ENCODE data around the gene SLC26A2. TPM values are rescaled to one million over a fixed set of nuclear protein-coding genes. Genes with fewer than 3 reads are reported as not detected.
"Not testable (repeated sequence)": the region's sequence is repeated elsewhere in the genome, so short reads cannot be mapped to it uniquely, and the experiment has no call there.

SLC26A2 gene
- total RNA-seq, 1 donor from 2014 or later: 16.3 TPM

DNA sequence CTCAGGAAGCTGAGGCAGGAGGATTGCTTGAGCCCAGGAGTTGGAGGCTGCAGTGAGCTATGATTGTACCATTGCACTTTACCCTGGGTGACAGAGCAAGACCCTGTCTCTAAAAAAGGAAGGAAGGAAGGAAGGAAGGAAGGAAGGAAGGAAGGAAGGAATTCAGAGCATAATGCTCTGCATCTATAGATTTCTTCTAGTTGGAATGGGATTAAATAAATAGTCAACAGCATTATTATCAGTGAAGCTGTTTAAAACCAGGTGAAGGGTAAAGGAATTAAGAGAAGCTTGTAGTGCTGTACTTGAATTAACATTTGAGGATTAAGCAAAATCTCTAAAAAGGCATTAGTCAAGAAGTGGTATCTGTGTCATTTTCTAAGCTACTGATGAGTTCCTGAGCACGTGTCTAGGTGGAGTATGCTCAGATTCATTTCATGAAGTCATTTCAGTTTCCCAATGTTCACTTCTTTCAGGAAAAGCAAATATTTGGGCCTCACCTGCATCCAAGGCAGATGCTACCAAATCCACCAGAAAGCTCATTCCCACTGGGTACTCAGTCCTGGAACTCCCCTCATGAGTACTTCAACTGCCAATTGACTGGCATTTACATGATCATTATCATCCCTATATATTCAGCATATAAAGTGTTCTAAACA, 24.4 kb upstream of the SLC26A2 start:
- FAIRE-seq (no peak), DNase-seq (ENCODE audit: low spot score in 2 of 2) (no peak)

DNA sequence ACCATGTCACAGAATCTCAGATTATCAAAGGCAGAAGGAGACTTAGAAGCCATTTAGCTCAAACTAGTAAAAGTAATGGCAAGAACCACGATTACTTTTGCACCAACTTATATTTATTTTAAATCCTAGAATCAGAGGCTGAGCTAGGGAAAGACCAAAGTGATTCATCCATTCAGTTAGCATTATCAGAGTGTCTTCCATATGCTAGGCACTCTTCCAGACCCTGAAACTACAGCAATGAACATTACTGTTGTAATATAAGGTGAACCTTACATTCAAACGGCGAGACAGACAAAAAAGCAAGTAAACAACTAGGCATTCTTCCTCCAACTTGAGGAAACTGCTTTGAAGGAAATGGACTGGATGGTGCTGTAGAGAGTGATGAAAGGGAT, 23.9 kb upstream of the SLC26A2 start:
- DNase-seq (ENCODE audit: low spot score in 2 of 2): no peak
- no peak for FAIRE-seq

DNA sequence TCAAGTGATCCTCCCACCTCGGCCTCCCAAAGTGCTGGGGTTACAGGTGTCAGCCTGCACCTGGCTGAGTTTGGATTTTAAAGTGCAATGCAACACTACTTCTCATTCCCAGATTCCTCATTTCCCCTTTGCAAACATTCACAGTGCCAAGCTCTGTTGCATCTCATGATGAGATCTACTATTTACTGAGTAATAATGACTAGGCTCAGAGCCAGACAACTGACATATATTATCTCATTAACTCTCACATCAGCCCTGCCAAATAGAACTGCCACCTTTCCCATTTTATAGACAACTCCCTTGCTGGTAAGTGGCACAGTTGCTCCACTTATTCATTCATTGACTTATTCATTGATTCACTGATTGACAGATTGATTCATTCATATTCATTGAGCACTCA, 22.9 kb upstream of the SLC26A2 start:
- DNase-seq (ENCODE audit: low spot score in 2 of 2): no peak

DNA sequence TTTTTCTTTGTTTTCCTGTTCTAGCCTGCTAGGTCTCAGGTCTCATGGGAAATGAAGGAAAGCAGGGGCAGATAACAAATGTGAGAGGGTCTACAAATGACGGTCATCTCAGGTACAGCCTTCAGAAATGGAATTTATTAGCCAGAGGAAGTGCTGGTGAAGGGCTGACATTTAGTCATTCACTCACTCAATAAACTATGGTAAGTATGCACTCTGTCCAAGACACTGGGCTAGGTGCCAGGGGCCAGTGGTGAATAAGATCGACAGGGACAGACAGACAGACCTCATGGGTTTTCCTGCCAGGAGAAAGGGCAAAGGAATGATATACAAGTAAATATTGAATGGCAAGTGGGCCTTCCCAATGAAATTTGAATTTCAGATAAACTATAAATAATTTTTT, 22.3 kb upstream of the SLC26A2 start:
- DNase-seq (ENCODE audit: low spot score in 2 of 2) (no peak), FAIRE-seq (no peak)

More for the DNA sequence above, 22.9 kb upstream of the SLC26A2 start:
- FAIRE-seq: no peak

DNA sequence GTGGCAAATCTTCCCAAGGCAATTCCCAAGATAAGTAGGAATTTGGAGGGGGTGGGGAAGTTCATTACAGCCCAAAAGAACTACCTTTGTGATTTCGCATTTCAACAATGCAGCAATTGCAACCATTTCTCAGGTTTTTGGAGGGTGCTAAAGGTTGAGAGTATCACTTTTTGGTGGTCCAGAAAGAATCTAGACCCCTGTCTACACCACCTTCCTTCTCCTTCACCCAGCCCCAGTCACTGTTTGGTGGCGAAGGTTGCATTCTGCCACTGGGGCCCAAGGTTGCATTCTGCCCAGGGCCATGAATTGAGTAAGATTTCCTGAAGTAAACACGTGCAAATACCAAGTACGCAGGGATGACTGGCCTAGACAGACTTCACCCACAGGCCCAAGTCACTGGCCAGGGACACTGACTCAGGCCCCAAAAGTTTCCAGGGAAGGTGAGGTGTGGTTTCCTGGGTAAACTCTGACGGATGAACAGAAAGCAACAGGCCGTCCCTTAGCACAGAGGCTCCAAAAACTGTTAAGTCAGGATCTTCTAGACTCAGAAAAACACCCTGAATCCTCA, 21.7 kb upstream of the SLC26A2 start:
- FAIRE-seq: no peak

DNA sequence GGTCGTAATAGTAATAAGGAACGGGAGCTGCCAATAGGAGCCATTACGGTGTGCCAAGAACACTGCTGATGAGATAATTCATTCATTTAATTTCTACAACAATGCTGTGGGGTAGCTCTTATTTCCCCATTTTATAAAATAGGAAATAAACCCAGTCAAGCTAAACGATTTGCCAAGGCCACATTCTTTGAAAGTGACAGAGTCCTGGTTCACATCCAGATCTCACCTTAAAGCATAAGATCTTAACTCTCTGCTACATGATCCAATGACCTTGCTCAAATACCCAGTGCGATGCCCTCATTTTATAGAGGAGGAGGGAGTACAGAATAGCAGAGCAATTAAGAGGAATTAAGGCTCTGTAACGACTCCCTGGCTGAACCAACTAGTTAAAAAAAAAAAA, 21.0 kb upstream of the SLC26A2 start:
- no peak for DNase-seq (ENCODE audit: low spot score in 2 of 2)

More for the DNA sequence above, 21.7 kb upstream of the SLC26A2 start:
- DNase-seq (ENCODE audit: low spot score in 2 of 2): no peak

DNA sequence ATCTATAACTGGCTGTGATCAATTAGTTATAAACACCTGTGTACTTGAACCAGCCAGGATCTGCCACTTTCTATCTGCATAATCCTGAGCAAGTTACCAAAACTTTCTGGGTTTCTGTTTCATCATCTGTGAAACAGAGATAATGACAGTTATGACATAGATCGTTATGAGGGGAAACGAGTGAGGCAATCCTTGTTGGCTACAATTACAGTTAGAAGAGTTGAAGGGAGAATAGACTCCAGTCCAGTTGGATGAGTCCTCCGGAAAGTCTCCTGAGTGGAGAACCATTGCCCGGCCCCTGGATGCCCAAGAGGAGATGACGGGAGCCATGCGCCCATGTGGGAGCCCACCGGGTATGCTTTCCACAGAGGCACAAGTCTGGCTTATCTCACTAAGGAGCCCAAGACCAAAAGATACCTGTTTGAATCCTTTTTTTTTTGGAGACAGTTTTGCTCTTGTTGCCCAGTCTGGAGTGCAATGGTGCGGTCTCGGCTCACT, 20.4 kb upstream of the SLC26A2 start:
- FAIRE-seq: no peak
- DNase-seq (ENCODE audit: low spot score in 2 of 2): no peak

More for the DNA sequence above, 21.0 kb upstream of the SLC26A2 start:
- FAIRE-seq: no peak

DNA sequence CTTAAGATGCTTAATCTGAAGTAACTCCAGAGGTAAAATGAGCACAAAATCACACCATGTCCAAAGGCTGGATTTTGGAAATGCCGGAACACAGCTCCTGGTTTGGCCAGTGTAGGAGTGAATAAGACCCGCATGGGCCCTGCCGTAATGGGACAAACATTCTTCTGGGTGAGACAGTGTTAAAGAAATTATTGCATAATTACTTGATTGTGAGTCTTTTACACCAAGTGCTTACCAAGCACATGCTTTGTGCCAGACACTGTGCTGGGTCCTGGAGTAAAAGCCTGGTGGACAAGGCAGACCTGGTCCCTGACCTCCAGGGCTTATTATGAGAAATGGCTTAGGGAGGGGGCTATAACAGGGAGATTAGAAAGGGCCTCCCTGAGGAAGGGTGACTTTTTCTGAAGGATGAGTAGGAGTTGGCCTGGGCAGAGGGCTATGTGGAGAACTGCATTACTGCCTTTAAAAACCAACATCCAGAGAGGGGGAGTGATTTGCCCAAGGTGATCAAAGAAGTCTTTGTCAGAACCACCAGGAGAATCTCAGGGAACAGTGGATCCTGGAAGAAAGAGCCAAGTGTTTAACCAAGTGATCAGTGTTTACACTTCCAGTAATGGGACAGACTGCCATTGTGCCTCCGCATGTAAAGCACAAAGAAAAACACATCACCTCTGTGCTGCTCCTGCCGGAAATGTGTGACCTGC, 19.5 kb upstream of the SLC26A2 start:
- FAIRE-seq: no peak
- DNase-seq (ENCODE audit: low spot score in 2 of 2): no peak

DNA sequence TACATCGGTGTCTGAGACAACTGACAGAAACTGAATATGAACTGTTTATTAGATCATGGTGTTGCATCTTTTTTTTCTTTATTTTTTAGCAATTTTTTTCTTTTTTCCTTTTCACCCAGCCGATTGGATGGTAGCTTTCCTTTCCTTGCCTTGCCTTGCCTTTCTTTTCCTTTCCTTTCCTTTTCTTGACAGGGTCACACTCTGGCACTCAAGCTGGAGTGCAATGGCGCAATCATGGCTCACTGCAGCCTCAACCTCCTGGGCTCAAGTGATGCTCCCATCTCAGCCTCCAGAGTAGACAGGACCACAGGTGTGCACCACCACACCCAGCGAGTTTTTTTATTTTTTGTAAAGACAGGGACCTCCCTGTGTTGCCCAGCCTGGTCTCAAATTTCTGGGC, 18.8 kb upstream of the SLC26A2 start:
- DNase-seq (ENCODE audit: low spot score in 2 of 2) (no peak), FAIRE-seq (no peak)

DNA sequence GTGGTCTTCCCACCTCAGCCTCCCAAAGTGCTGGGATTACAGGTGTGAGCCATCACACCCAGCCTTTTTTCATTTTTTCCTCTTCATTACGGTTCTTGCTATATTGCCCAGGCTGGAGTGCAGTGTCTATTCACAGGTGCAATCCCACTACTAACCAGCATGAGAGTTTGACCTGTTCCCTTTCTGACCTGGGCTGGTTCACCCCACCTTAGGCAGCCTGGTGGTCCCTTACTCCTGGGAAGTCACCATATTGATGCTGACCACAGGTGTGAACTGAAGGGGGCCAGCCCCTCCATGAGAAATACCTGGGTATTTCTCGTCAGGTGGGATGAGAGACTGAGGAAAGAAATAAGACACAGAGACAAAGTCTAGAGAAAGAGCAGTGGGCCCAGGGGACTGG, 18.4 kb upstream of the SLC26A2 start:
- FAIRE-seq (no peak), DNase-seq (ENCODE audit: low spot score in 2 of 2) (no peak)

DNA sequence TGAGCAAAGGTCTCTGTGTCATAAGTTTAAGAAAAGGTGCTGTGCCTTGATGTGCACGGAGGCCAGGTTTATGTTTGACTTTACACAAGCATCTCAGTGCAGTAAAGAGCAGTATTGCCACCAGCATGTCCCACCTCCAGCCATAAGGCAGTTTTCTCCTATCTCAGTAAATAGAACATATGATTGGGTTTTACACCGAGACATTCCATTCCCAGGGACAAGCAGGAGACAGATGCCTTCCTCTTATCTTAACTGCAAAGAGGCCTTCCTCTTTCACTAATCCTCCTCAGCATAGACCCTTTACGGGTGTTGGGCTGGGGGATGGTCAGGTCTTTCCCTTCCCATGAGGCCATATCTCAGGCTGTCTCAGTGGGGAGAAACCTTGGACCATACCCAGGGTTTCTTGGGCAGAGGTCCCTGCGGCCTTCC, 17.8 kb upstream of the SLC26A2 start:
- not testable (repeated sequence) for DNase-seq (ENCODE audit: low spot score in 2 of 2); FAIRE-seq

DNA sequence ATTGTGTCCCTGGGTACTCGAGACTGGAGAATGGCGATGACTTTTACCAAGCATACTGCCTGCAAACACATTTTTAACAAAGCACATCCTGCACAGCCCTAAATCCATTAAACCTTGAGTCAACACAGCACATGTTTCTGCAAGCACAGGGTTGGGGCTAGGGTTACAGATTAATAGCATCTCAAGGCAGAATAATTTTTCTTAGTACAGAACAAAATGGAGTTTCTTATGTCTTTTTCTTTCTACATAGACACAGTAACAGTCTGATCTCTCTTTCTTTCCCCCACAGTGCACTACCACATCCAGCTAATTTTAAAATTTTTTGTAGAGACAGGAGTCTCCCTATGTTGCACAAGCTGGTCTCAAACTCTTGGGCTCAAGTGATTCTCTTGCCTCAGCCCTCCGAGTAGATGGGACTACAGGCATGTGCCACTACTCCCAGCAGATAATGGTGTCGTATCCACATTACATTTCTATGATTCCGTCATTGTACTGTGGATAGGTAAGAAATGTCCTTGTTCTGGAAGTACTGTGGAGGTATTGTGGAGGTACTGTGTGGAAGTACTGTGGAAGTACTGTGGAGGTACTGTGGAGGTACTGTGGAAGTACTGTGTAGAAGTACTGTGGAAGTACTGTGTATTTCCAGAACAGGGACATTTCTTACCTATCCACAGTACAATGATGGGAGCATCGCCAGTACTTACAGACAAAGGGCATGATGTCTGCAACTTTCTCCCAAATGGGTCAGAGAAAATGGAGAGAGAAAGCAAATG, 17.2 kb upstream of the SLC26A2 start:
- not testable (repeated sequence) for FAIRE-seq; DNase-seq (ENCODE audit: low spot score in 2 of 2)

DNA sequence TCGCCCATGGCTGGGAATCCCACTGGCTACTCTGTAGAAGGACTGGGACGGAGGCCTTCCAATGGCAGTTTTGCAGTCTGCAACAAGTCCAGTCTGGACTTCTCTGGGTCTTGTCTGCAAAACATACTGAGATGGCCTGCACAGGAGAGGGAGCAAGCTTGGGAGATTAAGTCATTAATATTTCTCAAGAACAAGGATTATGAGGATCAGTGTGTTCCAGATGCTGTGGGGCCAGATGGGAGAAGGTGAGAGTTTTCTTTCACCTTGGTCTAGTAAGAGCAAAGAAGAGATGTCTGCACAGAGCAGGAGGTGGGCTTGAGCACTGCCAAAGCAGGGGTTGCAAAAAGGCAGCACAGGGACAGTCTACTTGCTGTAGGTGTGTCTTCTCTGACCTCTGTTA, 15.9 kb upstream of the SLC26A2 start, which contains the start of gene PDE6A:
Gene PDE6A (minus strand): TSS at position 128 of the 400 bp plus-strand sequence. CDS start 120 bp downstream, at position 8.
- no peak for DNase-seq (ENCODE audit: low spot score in 2 of 2)
- no peak for FAIRE-seq

DNA sequence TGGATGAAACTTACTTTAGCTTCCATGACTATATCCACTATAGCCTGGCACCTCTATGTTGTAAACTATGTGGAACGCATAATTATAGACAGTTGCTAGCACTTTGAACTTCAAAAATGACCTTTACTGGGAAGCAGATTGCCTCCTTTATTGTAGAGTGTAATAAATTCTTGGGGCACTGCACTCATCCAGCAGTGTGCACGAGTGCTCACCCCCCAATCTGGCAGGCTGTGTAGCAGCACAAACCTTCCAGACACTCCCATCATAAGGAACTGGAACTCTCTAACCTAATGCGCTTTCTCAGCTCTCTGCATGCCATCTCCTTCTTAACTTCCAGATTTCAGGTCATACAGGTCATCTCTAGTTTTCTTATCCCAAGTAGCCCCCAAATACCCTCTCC, 14.4 kb upstream of the SLC26A2 start:
- no peak for DNase-seq (ENCODE audit: low spot score in 2 of 2)
- FAIRE-seq: no peak

DNA sequence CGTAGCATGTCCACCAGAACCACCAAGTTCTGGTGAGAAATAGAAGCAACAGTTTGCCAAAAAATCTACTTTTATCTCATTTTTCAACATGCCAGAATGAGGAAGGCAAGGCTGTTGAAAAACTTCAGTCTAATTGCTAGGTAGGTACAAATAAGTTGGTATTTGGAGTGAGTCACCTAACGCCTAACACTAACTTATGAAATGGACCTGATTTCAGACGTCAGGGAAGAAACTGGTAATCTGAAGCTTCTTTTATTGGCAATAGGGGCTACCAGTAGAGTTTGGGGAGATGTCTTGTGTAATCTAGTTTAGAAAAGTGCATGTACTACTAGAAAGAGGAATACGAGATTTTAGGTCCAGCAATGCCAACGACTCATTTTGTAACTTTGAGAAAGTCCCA, 11.6 kb upstream of the SLC26A2 start:
- FAIRE-seq: no peak
- no peak for DNase-seq (ENCODE audit: low spot score in 2 of 2)

DNA sequence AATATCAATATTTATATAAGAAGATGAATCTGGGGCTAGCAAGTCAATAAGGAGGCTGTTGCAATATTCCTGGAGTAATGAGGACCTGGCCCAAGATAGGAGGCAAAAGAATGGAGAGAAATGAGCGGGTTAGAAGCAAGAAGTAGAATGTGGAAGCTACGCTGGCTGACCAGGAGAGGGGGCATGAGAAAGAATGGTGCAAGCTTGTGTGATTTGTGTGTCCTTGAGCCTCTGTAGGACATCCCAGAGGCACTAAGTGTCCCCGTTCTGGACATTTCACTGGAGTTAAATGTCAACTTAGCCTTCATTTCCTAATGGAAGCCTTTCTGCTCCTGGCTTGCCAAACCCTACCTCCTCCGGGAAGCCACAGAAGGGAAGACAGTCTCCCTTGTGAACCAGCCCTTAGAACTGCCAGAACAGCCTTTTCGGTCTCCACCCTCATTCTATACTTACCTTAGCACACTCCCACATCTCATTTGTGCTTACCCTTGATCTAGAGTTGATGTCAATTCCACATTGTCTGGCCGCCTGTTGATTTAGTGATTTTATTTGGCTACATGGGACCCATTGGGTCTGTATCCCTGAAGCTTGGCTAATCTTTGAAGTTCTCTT, 9.3 kb upstream of the SLC26A2 start:
- DNase-seq (ENCODE audit: low spot score in 2 of 2) (no peak), FAIRE-seq (no peak)

DNA sequence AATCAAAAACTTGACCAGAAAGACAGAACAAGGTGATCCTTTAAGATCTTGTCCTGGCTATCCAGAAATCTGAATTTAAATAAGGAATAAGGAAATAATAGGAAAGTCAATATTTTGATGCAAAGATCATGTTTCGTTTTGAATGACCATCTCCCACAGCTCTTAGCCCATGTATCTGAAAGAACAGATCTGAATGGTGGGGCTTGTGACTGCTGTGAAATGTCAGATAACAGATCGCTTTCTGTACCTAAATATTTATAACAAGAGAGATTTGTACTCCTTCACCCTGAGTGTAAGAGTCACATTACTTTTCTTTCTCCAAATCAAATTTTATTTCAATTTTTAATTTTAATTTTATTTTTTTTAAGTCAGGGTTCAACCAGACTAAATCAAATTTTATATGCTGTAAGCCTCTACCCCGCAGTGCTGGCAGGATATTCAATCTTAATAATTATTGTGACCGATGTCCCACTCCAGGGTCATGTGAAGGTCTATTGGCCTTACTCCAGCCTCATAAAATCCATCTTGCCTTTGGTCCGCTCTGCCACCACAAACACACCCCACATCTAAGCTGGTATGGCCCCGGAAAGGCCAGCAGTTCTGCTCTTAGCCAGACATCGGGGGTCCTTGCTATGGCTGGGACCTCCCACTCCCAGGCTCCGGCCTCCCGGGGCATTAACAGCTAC, 7.0 kb upstream of the SLC26A2 start:
- no peak for DNase-seq (ENCODE audit: low spot score in 2 of 2)
- no peak for FAIRE-seq

DNA sequence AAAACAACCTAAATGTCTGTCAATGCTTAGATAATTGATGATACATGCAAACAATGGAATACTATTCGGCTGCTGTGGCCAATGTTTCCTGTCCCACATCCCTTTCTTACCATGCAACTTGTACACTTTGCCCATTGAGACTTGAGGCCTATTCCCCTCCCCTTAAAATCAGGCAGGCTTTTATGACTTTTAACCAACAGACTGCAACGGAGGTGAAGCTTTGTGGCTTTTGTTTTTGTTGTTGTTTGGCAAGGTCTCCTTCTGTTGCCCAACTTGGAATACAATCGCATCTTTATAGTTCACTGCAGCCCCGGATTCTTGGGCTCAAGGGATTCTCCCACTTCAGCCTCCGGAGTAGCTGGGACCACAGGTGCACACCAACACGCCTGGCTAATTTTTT, 5.8 kb upstream of the SLC26A2 start:
- FAIRE-seq (no peak), DNase-seq (ENCODE audit: low spot score in 2 of 2) (no peak)

DNA sequence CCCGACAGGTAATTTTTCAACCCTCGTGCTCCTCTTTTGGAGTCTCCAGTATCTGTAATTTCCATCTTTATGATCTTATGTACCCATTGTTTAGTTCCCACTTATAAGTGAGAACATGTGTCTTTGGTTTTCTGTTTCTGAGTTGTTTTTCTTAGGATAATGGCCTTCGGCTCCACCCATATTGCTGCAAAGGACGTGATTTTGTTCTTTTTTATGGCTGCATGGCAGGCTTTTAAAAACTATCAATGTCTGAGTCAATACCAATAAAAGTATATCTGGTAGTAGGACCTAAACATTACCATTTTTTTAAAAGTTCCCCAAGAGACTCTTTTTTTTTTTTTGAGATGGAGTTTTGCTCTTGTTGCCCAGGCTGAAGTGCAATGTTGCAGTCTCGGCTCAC, 3.9 kb upstream of the SLC26A2 start:
- DNase-seq (ENCODE audit: low spot score in 2 of 2) (no peak), FAIRE-seq (no peak)

DNA sequence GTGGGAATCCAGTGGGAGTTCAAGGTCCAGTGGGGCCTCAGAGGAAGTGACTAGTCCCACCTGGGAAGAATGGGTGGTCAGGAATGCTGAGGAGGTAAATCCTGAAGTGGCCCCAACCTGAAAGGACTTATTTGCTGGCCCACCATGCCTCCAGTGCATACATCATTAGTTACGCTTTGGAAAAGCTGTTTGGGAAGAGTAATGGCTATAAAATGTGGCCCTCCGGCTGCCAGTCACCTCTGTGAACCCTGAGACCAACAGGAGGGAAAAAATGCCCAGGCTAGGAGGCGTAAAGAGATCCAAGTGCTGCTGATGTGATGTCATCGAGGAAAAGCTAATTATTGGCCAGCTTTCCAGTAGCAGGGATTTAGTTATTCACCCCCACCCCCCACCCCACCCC, 2.7 kb upstream of the SLC26A2 start:
- no peak for FAIRE-seq
- no peak for DNase-seq (ENCODE audit: low spot score in 2 of 2)
